GM23248 (cell line): Measurements from ENCODE around the gene EIPR1.

Experiments used
- EZH2 ChIP-seq: fragments of 200-600 bp; sonication (generic); IDR thresholded peaks from 2 replicates; pipeline ENCODE4 v1.6.1; 2018; ENCODE audit warnings: antibody characterized with exemption, mild to moderate bottlenecking; ENCODE audit not compliant: insufficient read depth, poor library complexity, severe bottlenecking
- EZH2phosphoT487 ChIP-seq: fragments of 200-600 bp; sonication (generic); IDR thresholded peaks from 2 replicates; pipeline ENCODE4 v1.6.1; 2018; ENCODE audit warnings: antibody characterized with exemption, moderate library complexity, mild to moderate bottlenecking, low read depth; ENCODE audit not compliant: insufficient read depth

- TF ChIP-seq EZH2 (no peak), EZH2phosphoT487 (no peak)
Observed at GRCh38 chr2:3277748-3278520, 99.7 kb downstream of the EIPR1 start.
